Activated CD8-positive, alpha-beta T cell treated with anti-CD3 and anti-CD28 coated beads for 36 hours (primary cell): ENCODE measurements around the gene TMEM62. TPM values are rescaled to one million over a fixed set of nuclear protein-coding genes. Genes with fewer than 3 reads are reported as not detected.
A peak's percentile ranks its signal among the peaks of the same experiment; 100 is the strongest.
"Not testable (repeated sequence)": the region's sequence is repeated elsewhere in the genome, so short reads cannot be mapped to it uniquely, and the experiment has no call there.

Experiments used
- ATAC-seq: fragments of 200-7000 bp; cut with Tn5 transposase; one replicate; pipeline ENCODE4 v1.10.0; 2021; ENCODE audit warnings: mild to moderate bottlenecking, moderate library complexity
- CTCF ChIA-PET: fragments of 350-600 bp; sonication (Branson Sonifier 250); formaldehyde crosslinking; loops from one replicate; lab custom pipeline; 2021; ENCODE audit warnings: antibody characterized with exemption; lab: Charles Lee
- POLR2A ChIA-PET: fragments of 350-600 bp; sonication (Branson Sonifier 250); formaldehyde crosslinking; loops from one replicate; lab custom pipeline; 2021; ENCODE audit warnings: antibody characterized with exemption; lab: Charles Lee
- DNase-seq: peaks from one replicate; pipeline ENCODE4 v3.0.0-alpha.2; 2020
- H3K27ac Mint-ChIP-seq: one replicate; pipeline ENCODE4 v1.8.0; 2021; ENCODE audit warnings: mild to moderate bottlenecking, mixed read lengths
- H3K27me3 Mint-ChIP-seq: one replicate; pipeline ENCODE4 v1.8.0; 2021; ENCODE audit warnings: mixed read lengths
- H3K36me3 Mint-ChIP-seq: one replicate; pipeline ENCODE4 v1.8.0; 2021; ENCODE audit warnings: low read depth, mixed read lengths
- H3K4me1 Mint-ChIP-seq: one replicate; pipeline ENCODE4 v1.8.0; 2021; ENCODE audit warnings: low read depth, mixed read lengths
- H3K4me3 Mint-ChIP-seq: one replicate; pipeline ENCODE4 v1.8.0; 2021; ENCODE audit warnings: mild to moderate bottlenecking, moderate library complexity, mixed read lengths
- H3K9me3 Mint-ChIP-seq: one replicate; pipeline ENCODE4 v1.8.0; 2021; ENCODE audit warnings: mixed read lengths
- CTCF ChIP-seq: fragments of 200-600 bp; IDR thresholded peaks from one replicate; pipeline ENCODE4 v1.8.0; 2022; ENCODE audit warnings: antibody characterized with exemption, mild to moderate bottlenecking
- intact Hi-C: fragments of 100-400 bp; cut with micrococcal nuclease; formaldehyde crosslinking; loops from one replicate; pipeline ENCODE4 v1.10.0; 2022
- total RNA-seq, 2 experiments: library from RNA; stranded (reverse); gene quantifications; one replicate each; pipeline ENCODE4 v1.2.3, GENCODE V29; 2021

TMEM62 gene
- total RNA-seq, 2 experiments from 2014 or later, result 10.5 to 11.6 TPM

DNA sequence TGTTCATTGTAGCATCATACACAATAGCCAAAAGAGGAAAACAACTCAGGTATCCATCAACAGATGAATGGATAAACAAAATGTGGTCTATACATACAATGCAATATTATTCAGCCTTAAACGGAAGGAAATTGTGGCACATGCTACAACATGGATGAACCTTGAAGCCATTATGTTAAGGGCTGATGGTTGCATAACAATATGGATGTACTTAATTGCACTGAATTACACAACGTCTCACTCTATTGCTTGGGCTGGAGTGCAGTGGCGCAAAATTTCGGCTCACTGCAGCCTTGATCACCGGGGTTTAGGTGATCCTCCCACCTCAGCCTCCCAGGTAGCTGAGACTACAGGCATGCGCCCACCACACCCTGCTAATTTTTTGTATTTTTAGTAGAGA is 7.0 kb upstream of the TMEM62 start:
- H3K27me3 Mint-ChIP-seq, result peaks cover 9% of the 10 kb centered on the region
- TF ChIP-seq CTCF, result no peak
- peaks cover 3% of the 10 kb centered on the region for H3K9me3 Mint-ChIP-seq
- CTCF ChIA-PET, result interaction anchor here (1.2 to 1.3 kb wide), 2 partner anchors 14 to 22 kb away, joined by 3 read pairs; no protein-coding TSS in a partner anchor
- H3K4me3 Mint-ChIP-seq, result no peak overlapping the region
- ATAC-seq (no peak), DNase-seq (no peak)
- peaks cover 11% of the 10 kb centered on the region for H3K4me1 Mint-ChIP-seq
- POLR2A ChIA-PET, result no interaction called here
- no peak overlapping the region for H3K27ac Mint-ChIP-seq
- intact Hi-C loops, result no loop called here
- no peaks in the 10 kb centered on the region for H3K36me3 Mint-ChIP-seq

DNA sequence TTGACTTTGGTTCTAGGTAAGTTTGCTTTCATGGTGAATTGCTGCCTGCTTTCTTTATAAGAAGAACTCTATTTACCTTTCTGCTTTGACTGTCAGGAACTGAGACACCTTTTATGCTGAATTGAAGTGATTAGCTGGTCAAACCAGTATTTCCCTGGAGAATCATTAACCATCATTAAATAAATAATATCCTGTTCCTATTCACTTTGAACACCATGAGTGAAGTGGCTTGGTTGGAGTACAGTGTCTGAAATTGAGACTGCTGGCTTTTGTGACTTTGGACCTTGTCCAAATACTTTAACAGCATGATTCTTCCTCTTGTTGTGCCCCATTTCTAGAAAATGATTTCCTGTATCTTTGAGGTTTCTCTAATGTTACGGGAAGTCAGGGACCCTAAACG is 5.6 kb upstream of the TMEM62 start:
- DNase-seq (no peak), ATAC-seq (no peak)
- Mint-ChIP-seq H3K4me3 (no peak overlapping the region), H3K4me1 (peaks cover 9% of the 10 kb centered on the region), H3K9me3 (peaks cover 3% of the 10 kb centered on the region), H3K27ac (no peak overlapping the region), H3K36me3 (no peaks in the 10 kb centered on the region), H3K27me3 (peaks cover 8% of the 10 kb centered on the region)
- POLR2A ChIA-PET, result no interaction called here
- intact Hi-C loops, result no loop called here
- CTCF ChIA-PET, result interaction anchor here (1.2 kb wide), 1 partner anchor 21 kb away, joined by 3 read pairs; no protein-coding TSS in a partner anchor
- no peak for TF ChIP-seq CTCF

DNA sequence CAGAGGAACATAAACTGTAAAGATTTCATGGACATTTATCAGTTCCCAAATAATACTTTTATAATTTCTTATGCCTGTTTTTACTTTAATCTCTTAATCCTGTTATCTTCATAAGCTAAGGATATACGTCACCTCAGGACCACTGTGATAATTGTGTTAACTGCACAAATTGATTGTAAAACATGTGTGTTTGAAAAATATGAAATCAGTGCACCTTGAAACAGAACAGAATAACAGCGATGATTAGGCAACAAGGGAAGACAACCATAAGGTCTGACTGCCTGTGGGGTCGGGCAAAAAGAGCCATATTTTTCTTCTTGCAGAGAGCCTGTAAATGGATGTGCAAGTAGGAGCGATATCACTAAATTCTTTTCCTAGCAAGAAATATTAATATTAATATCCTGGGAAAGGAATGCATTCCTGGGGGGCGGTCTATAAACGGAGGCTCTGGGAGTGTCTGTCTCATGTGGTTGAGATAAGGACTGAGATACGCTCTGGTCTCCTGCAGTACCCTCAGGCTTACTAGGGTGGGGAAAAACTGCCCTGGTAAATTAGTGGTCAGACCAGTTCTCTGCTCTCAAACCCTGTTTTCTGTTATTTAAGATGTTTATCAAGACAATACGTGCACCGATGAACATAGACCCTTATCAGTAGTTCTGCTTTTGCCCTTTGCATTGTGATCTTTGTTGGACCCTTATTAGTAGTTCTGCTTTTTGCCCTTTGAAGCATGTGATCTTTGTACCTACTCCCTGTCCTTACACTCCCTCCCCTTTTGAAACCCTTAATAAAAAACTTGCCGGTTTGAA is 5.0 kb upstream of the TMEM62 start:
- intact Hi-C loops, POLR2A ChIA-PET, H3K9me3 Mint-ChIP-seq, ATAC-seq, H3K36me3 Mint-ChIP-seq, CTCF ChIA-PET, H3K4me3 Mint-ChIP-seq, H3K27ac Mint-ChIP-seq, H3K4me1 Mint-ChIP-seq, H3K27me3 Mint-ChIP-seq, DNase-seq: not testable (repeated sequence)

GRCh38 chr15:43128980-43129335 is 4.4 kb upstream of the TMEM62 start:
- Mint-ChIP-seq H3K27ac (no peak overlapping the region), H3K27me3 (peaks cover 8% of the 10 kb centered on the region), H3K4me1 (peaks cover 7% of the 10 kb centered on the region), H3K9me3 (peaks cover 3% of the 10 kb centered on the region), H3K4me3 (no peak overlapping the region), H3K36me3 (no peaks in the 10 kb centered on the region)
- no peak for DNase-seq
- no peak for TF ChIP-seq CTCF
- ChIA-PET POLR2A (no interaction called here), CTCF (no interaction called here)
- no peak for ATAC-seq
- intact Hi-C loops, result no loop called here

- DNase-seq (peak; percentile 4), ATAC-seq (no peak)
- Mint-ChIP-seq H3K36me3 (peaks cover 15% of the 10 kb centered on the region), H3K4me3 (peak overlapping the region; percentile 85), H3K9me3 (peaks cover 3% of the 10 kb centered on the region), H3K27me3 (peaks cover 4% of the 10 kb centered on the region), H3K27ac (peak overlapping the region; percentile 92), H3K4me1 (peaks cover 23% of the 10 kb centered on the region)
- POLR2A ChIA-PET, result interaction anchor here (1.0 to 1.2 kb wide), 2 partner anchors 8 to 27 kb away, joined by 4 read pairs; no protein-coding TSS in a partner anchor
- CTCF ChIA-PET, result interaction anchor here (1.2 to 2.1 kb wide), 3 partner anchors 11 to 27 kb away, joined by 3 to 7 read pairs (median 4); partner anchors contain the start of gene UBR1
- TF ChIP-seq CTCF, result no peak
- intact Hi-C loops, result no loop called here
These were observed 456 bp upstream of the TMEM62 start for GRCh38 chr15:43132830-43133429.
